GM12878 (cell line): Measurements from ENCODE around the gene REV1. TPM values are rescaled to one million over a fixed set of nuclear protein-coding genes. Genes with fewer than 3 reads are reported as not detected.

Experiments
- ATAC-seq: fragments of 200-7000 bp; cut with Tn5 transposase; 3 replicates; pipeline ENCODE4 v1.9.1; 2020; ENCODE audit warnings: mild to moderate bottlenecking, moderate library complexity
- BruUV-seq: library from RNA; stranded (reverse); fragments of 400-500 nt; replicated peaks from 2 replicates; lab custom pipeline; 2021; lab: Mats Ljungman, UMichigan
- CTCF ChIA-PET: fragments of 300-600 bp; sonication (Branson Sonifier 250); formaldehyde crosslinking; extraction: SDS; loops from one replicate; lab custom pipeline; 2021; ENCODE audit warnings: inconsistent platforms; lab: Yijun Ruan, JAX
- POLR2A ChIA-PET: fragments of 350-600 bp; formaldehyde crosslinking; extraction: SDS; loops from one replicate; lab custom pipeline; 2021; ENCODE audit warnings: inconsistent platforms; lab: Charles Lee
- RAD21 ChIA-PET: fragments of 300-600 bp; sonication (Branson Sonifier 250); formaldehyde crosslinking; loops from one replicate; lab custom pipeline; 2023; ENCODE audit warnings: antibody characterized with exemption; ENCODE audit not compliant: unreplicated experiment; lab: Charles Lee
- SMC1A ChIA-PET: fragments of 300-600 bp; sonication (Branson Sonifier 250); formaldehyde crosslinking; loops from one replicate; lab custom pipeline; 2023; ENCODE audit not compliant: unreplicated experiment, uncharacterized antibody; lab: Charles Lee
- DNase-seq: peaks from one replicate; pipeline ENCODE4 v3.0.0-alpha.2; 2011; ENCODE audit warnings: low read depth, low spot score
- FAIRE-seq: peaks from 3 replicates; lab custom pipeline; 2011; peaks lifted over from hg19 to GRCh38; lab: Jason Lieb, UNC
- H2AFZ ChIP-seq: 2 replicates; pipeline ENCODE4 v1.6.0; 2011; ENCODE audit warnings: low read depth, low read length, control low read depth; ENCODE audit not compliant: control insufficient read depth
- H3K27ac ChIP-seq: 2 replicates; pipeline ENCODE4 v1.5.1; 2011; ENCODE audit warnings: control low read depth; ENCODE audit not compliant: control insufficient read depth, insufficient read depth
- H3K27me3 ChIP-seq, 2 experiments: replicated peaks in 1 of 2; 2 replicates each; pipeline versions ENCODE4 v1.6.0 to v1.6.1; 2011; ENCODE audit warnings: low read length in 1 of 2; ENCODE audit not compliant: control insufficient read depth in 2 of 2, insufficient read depth in 2 of 2
- H3K36me3 ChIP-seq, 2 experiments: 2 replicates each; pipeline ENCODE4 v1.5.1; 2011; ENCODE audit warnings: low read length in 1 of 2; ENCODE audit not compliant: control insufficient read depth in 2 of 2, insufficient read depth in 2 of 2
- H3K4me1 ChIP-seq: 2 replicates; pipeline ENCODE4 v1.6.1; 2011; ENCODE audit warnings: mild to moderate bottlenecking, low read length, moderate library complexity, mixed read lengths; ENCODE audit not compliant: control insufficient read depth, insufficient read depth
- H3K4me2 ChIP-seq: 2 replicates; pipeline ENCODE4 v1.6.0; 2011; ENCODE audit warnings: control low read depth; ENCODE audit not compliant: control insufficient read depth, insufficient read depth
- H3K4me3 ChIP-seq: fragments of 200-600 bp; sonication (generic); 2 replicates; pipeline ENCODE4 v1.5.1; 2016
- H3K79me2 ChIP-seq: 2 replicates; pipeline ENCODE4 v1.6.0; 2011; ENCODE audit warnings: low read length; ENCODE audit not compliant: control insufficient read depth, insufficient read depth
- H3K9ac ChIP-seq: 2 replicates; pipeline ENCODE4 v1.8.0; 2011; ENCODE audit warnings: low read length, control low read depth, mixed read lengths; ENCODE audit not compliant: control insufficient read depth, insufficient read depth
- H3K9me3 ChIP-seq: replicated peaks from 3 replicates; pipeline ENCODE4 v1.5.1; 2011; ENCODE audit warnings: mild to moderate bottlenecking, low read length; ENCODE audit not compliant: control insufficient read depth, insufficient read depth
- H4K20me1 ChIP-seq: 2 replicates; pipeline ENCODE4 v1.6.0; 2011; ENCODE audit not compliant: control insufficient read depth, insufficient read depth
- BCL11A ChIP-seq: IDR thresholded peaks from 2 replicates; pipeline ENCODE4 v1.6.1; 2011; ENCODE audit warnings: low read depth, low read length
- DPF2 ChIP-seq: fragments of 450-650 bp; IDR thresholded peaks from 2 replicates; pipeline ENCODE4 v1.6.1; 2017; ENCODE audit warnings: mild to moderate bottlenecking
- KAT2A ChIP-seq: conservative IDR thresholded peaks from 2 replicates; pipeline ENCODE4 v1.6.1; 2011; ENCODE audit warnings: low read depth, low read length; ENCODE audit not compliant: control insufficient read depth
- MTA2 ChIP-seq: fragments of 450-650 bp; IDR thresholded peaks from 2 replicates; pipeline ENCODE4 v1.6.1; 2016; ENCODE audit warnings: low read depth, mild to moderate bottlenecking, moderate library complexity
- NFIC ChIP-seq: IDR thresholded peaks from 2 replicates; pipeline ENCODE4 v1.6.1; 2012; ENCODE audit warnings: low read depth, mild to moderate bottlenecking, inconsistent platforms, low read length, moderate library complexity
- PAX5 ChIP-seq: IDR thresholded peaks from 2 replicates; pipeline ENCODE4 v1.6.1; 2011; ENCODE audit warnings: low read depth, low read length, borderline replicate concordance
- POLR2A ChIP-seq: IDR thresholded peaks from 2 replicates; pipeline ENCODE4 v1.6.1; 2011; ENCODE audit warnings: low read depth, mild to moderate bottlenecking, low read length
- RAD21 ChIP-seq: IDR thresholded peaks from 2 replicates; pipeline ENCODE4 v1.6.1; 2011; ENCODE audit warnings: mild to moderate bottlenecking, low read depth, low read length, moderate library complexity; ENCODE audit not compliant: insufficient read depth
- SRF ChIP-seq, 2 experiments: IDR thresholded peaks; 2 replicates each; pipeline ENCODE4 v1.6.1; 2011; ENCODE audit warnings: low read depth in 2 of 2, low read length in 2 of 2, mild to moderate bottlenecking in 1 of 2, moderate library complexity in 1 of 2
- SUZ12 ChIP-seq: fragments of 200-600 bp; sonication (generic); IDR thresholded peaks from one replicate; pipeline ENCODE4 v1.6.1; 2018; ENCODE audit warnings: antibody characterized with exemption, mild to moderate bottlenecking; ENCODE audit not compliant: unreplicated experiment
- WGBS: methylation state at CpG from one replicate; pipeline ENCODE4 v1.1.6; 2016; ENCODE audit warnings: low lambda C conversion rate; ENCODE audit not compliant: insufficient replicate concordance, insufficient coverage; ENCODE audit errors: missing lambda C conversion rate; 5-methylcytosine and 5-hydroxymethylcytosine counted together
- in situ Hi-C: fragments of 300-500 bp; cut with MboI; formaldehyde crosslinking; loops from 9 replicates; pipeline ENCODE4 v1.14.3; 2018; ENCODE audit warnings: mixed read lengths
- intact Hi-C: fragments of 100-400 bp; cut with micrococcal nuclease; formaldehyde crosslinking; loops from one replicate; pipeline ENCODE4 v1.14.2; 2022; ENCODE audit not compliant: unreplicated experiment
- polyA plus RNA-seq, 11 experiments: library from polyadenylated mRNA; depleted of rRNA in 4 of 11; unstranded in 6 of 11; stranded (reverse) in 5 of 11; fragments of >200 nt; fragmentation: Nextera tagmentation in 4 of 11; fragmentation: Illumina TruSeq in 1 of 11; extraction: Ambion mirVana in 4 of 11; extraction: Trizol in 1 of 11; gene quantifications; 1 replicate in 1 of 11; 2 replicates in 10 of 11; pipeline versions ENCODE4 v1.2.1 to v1.2.3, GENCODE V29; 2011 to 2016; ENCODE audit warnings: inconsistent platforms in 2 of 11, missing spikeins in 2 of 11, low read depth in 1 of 11
- total RNA-seq, 4 experiments: library from RNA; depleted of rRNA in 3 of 4; stranded (reverse); fragments of >200 nt in 3 of 4; fragmentation: Illumina TruSeq in 1 of 4; extraction: Trizol in 1 of 4; gene quantifications; 2 replicates each; pipeline versions ENCODE4 v1.2.1 to v1.2.3, GENCODE V29; 2013 to 2021
- TF ChIP-seq, protein P1 (sequence below): fragments of 450-650 bp; IDR thresholded peaks from 2 replicates; pipeline ENCODE4 v1.6.1; 2016; ENCODE audit warnings: mild to moderate bottlenecking

Gene REV1
- total and polyA plus RNA-seq, 10 of the 15 experiments (the other 5 are each of a cell fraction or from before 2014, with no cell fraction given), result 11.3 to 46.8 (median 29.0) TPM

DNA sequence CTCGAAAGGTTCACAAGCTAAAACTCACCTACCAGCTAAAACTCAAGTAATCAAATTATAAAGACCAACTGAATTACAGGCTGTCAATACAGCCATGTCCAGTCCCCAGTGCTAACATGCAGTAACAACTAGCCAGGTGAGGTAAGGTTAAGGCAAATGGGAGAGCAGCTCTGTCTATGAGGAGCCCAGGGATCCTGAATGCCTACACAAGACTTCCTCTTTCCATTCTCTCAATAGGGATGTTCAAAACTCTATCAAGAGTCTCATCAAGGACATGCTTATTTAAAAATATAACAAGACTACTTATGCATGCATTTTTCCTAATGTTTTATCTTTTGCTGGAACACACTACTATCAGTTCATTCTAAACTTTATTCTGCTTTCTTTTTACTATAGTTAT is 20.4 kb downstream of the REV1 start:
- in situ Hi-C loops, result no loop called here
- ChIA-PET RAD21 (no interaction called here), POLR2A (no interaction called here), CTCF (no interaction called here), SMC1A (no interaction called here)
- BruUV-seq, result no TSS peak
- no peaks in the 10 kb centered on the region for H3K4me1 ChIP-seq
- H4K20me1 ChIP-seq, result no peaks in the 10 kb centered on the region
- DNase-seq (no peak), FAIRE-seq (no peak), ATAC-seq (no peak)
- no peak overlapping the region for H2AFZ ChIP-seq
- no peak overlapping the region for H3K4me3 ChIP-seq
- 100% methylated on average over 1 of the region's 1 CpG for WGBS
- H3K4me2 ChIP-seq, result no peak overlapping the region
- H3K9ac ChIP-seq, result no peak overlapping the region
- peaks cover 50% of the 10 kb centered on the region for H3K79me2 ChIP-seq
- no peaks in the 10 kb centered on the region for H3K27me3 ChIP-seq
- no peak overlapping the region for H3K27ac ChIP-seq
- TF ChIP-seq DPF2, result no peak
- no peak for TF ChIP-seq NFIC
- no peak for TF ChIP-seq KAT2A
- no peak for TF ChIP-seq SUZ12
- no peak for TF ChIP-seq PAX5
- TF ChIP-seq BCL11A, result no peak
- no peak for TF ChIP-seq POLR2A
- no peak for TF ChIP-seq MTA2
- TF ChIP-seq SRF (IDR thresholded peaks at IDR 0.05; ENCODE audit: low read depth in 2 of 2, low read length in 2 of 2), result no peak
- TF ChIP-seq RAD21, result no peak
- TF ChIP-seq, protein P1, sequence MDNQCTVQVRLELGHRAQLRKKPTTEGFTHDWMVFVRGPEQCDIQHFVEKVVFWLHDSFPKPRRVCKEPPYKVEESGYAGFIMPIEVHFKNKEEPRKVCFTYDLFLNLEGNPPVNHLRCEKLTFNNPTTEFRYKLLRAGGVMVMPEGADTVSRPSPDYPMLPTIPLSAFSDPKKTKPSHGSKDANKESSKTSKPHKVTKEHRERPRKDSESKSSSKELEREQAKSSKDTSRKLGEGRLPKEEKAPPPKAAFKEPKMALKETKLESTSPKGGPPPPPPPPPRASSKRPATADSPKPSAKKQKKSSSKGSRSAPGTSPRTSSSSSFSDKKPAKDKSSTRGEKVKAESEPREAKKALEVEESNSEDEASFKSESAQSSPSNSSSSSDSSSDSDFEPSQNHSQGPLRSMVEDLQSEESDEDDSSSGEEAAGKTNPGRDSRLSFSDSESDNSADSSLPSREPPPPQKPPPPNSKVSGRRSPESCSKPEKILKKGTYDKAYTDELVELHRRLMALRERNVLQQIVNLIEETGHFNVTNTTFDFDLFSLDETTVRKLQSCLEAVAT, result no peak
- no peaks in the 10 kb centered on the region; the same call in 1 of the 3 replicates for H3K9me3 ChIP-seq
- no peaks in the 10 kb centered on the region for H3K36me3 ChIP-seq
- intact Hi-C loops, result no loop called here
